WTC11 (cell line): ENCODE data around the gene SLC10A2. TPM values are rescaled to one million over a fixed set of nuclear protein-coding genes. Genes with fewer than 3 reads are reported as not detected.

ENCODE experiments used
- ATAC-seq: fragments of 200-7000 bp; cut with Tn5 transposase; 2 replicates; pipeline ENCODE4 v1.10.0; 2021; ENCODE audit warnings: mild to moderate bottlenecking, moderate library complexity
- CTCF ChIA-PET: fragments of 300-600 bp; sonication (Branson Sonifier 250); formaldehyde crosslinking; loops from one replicate; lab custom pipeline; 2021; ENCODE audit warnings: antibody characterized with exemption; lab: Charles Lee
- POLR2A ChIA-PET: fragments of 350-600 bp; sonication (Branson Sonifier 250); formaldehyde crosslinking; loops from one replicate; lab custom pipeline; 2021; ENCODE audit warnings: antibody characterized with exemption; lab: Charles Lee
- DNase-seq: peaks from one replicate; pipeline ENCODE4 v3.0.0; 2021; ENCODE audit warnings: low spot score
- H3K27ac Mint-ChIP-seq: 2 replicates; pipeline ENCODE4 v1.8.0; 2021; ENCODE audit warnings: mixed read lengths
- H3K27me3 Mint-ChIP-seq: 2 replicates; pipeline ENCODE4 v1.8.0; 2021; ENCODE audit warnings: low read depth, mild to moderate bottlenecking, moderate library complexity, mixed read lengths
- H3K36me3 Mint-ChIP-seq: 2 replicates; pipeline ENCODE4 v1.8.0; 2021; ENCODE audit warnings: mixed read lengths
- H3K4me1 Mint-ChIP-seq: 2 replicates; pipeline ENCODE4 v1.8.0; 2022; ENCODE audit warnings: mixed read lengths
- H3K4me3 Mint-ChIP-seq: 2 replicates; pipeline ENCODE4 v1.8.0; 2021; ENCODE audit warnings: mild to moderate bottlenecking, moderate library complexity, mixed read lengths
- H3K9me3 Mint-ChIP-seq: 2 replicates; pipeline ENCODE4 v1.8.0; 2021; ENCODE audit warnings: mixed read lengths
- AR ChIP-seq: fragments of 250-450 bp; sonication (Bioruptor Pico); IDR thresholded peaks from 2 replicates; pipeline ENCODE4 v1.9.0; 2021; ENCODE audit warnings: mild to moderate bottlenecking
- ATF3 ChIP-seq: sonication (generic); formaldehyde crosslinking; conservative IDR thresholded peaks from 2 replicates; pipeline ENCODE4 v1.8.1; 2022; ENCODE audit warnings: mild to moderate bottlenecking, missing genetic modification reagents
- ETV6 ChIP-seq: sonication (generic); formaldehyde crosslinking; IDR thresholded peaks from 2 replicates; pipeline ENCODE4 v1.8.1; 2022; ENCODE audit warnings: mild to moderate bottlenecking, missing genetic modification reagents
- GTF2I ChIP-seq: fragments of 250-450 bp; sonication (Bioruptor Pico); conservative IDR thresholded peaks from 2 replicates; pipeline ENCODE4 v1.4.0; 2021; ENCODE audit warnings: mild to moderate bottlenecking
- MYBL2 ChIP-seq: sonication (generic); formaldehyde crosslinking; IDR thresholded peaks from 2 replicates; pipeline ENCODE4 v1.8.1; 2023; ENCODE audit warnings: mild to moderate bottlenecking, moderate library complexity, missing genetic modification reagents
- OVOL2 ChIP-seq: fragments of 250-450 bp; sonication (Bioruptor Pico); IDR thresholded peaks from 2 replicates; pipeline ENCODE4 v1.9.0; 2021; ENCODE audit warnings: mild to moderate bottlenecking, borderline replicate concordance
- PRRX2 ChIP-seq: fragments of 250-450 bp; sonication (Bioruptor Pico); IDR thresholded peaks from 2 replicates; pipeline ENCODE4 v1.8.0; 2021; ENCODE audit warnings: mild to moderate bottlenecking
- SMAD3 ChIP-seq: sonication (generic); formaldehyde crosslinking; IDR thresholded peaks from 2 replicates; pipeline ENCODE4 v1.8.0; 2022; ENCODE audit warnings: missing genetic modification reagents, mild to moderate bottlenecking, borderline replicate concordance
- TP53 ChIP-seq: sonication (generic); formaldehyde crosslinking; IDR thresholded peaks from 2 replicates; pipeline ENCODE4 v1.8.1; 2023; ENCODE audit warnings: mild to moderate bottlenecking, missing genetic modification reagents
- ZBTB21 ChIP-seq: sonication (generic); formaldehyde crosslinking; IDR thresholded peaks from 2 replicates; pipeline ENCODE4 v1.8.1; 2023; ENCODE audit warnings: mild to moderate bottlenecking, missing genetic modification reagents, borderline replicate concordance
- ZNF121 ChIP-seq: sonication (generic); formaldehyde crosslinking; IDR thresholded peaks from 2 replicates; pipeline ENCODE4 v1.8.0; 2023; ENCODE audit warnings: missing genetic modification reagents
- ZNF423 ChIP-seq: fragments of 250-450 bp; sonication (Bioruptor Pico); IDR thresholded peaks from 2 replicates; pipeline ENCODE4 v2.1.2; 2022; ENCODE audit warnings: mild to moderate bottlenecking, moderate library complexity
- ZNF512 ChIP-seq: sonication (generic); formaldehyde crosslinking; IDR thresholded peaks from 2 replicates; pipeline ENCODE4 v1.8.1; 2022; ENCODE audit warnings: missing genetic modification reagents, borderline replicate concordance
- total RNA-seq: library from RNA; stranded (reverse); gene quantifications from 3 replicates; pipeline ENCODE4 v1.2.3, GENCODE V29; 2021
- TF ChIP-seq, protein P1 (sequence below): sonication (generic); formaldehyde crosslinking; IDR thresholded peaks from 2 replicates; pipeline ENCODE4 v1.8.0; 2022; ENCODE audit warnings: mild to moderate bottlenecking, missing genetic modification reagents
- TF ChIP-seq, protein P2 (sequence below): fragments of 250-450 bp; sonication (Bioruptor Pico); IDR thresholded peaks from 2 replicates; pipeline ENCODE4 v1.9.0; 2021; ENCODE audit warnings: mild to moderate bottlenecking, borderline replicate concordance
- TF ChIP-seq, protein P3 (sequence below): sonication (generic); formaldehyde crosslinking; IDR thresholded peaks from 2 replicates; pipeline ENCODE4 v1.8.1; 2023; ENCODE audit warnings: mild to moderate bottlenecking, moderate library complexity, missing genetic modification reagents
- TF ChIP-seq, protein P4 (sequence below): fragments of 250-450 bp; sonication (Bioruptor Pico); conservative IDR thresholded peaks from 2 replicates; pipeline ENCODE4 v1.9.0; 2021; ENCODE audit warnings: mild to moderate bottlenecking
- TF ChIP-seq, protein P5 (sequence below): sonication (generic); formaldehyde crosslinking; IDR thresholded peaks from 2 replicates; pipeline ENCODE4 v1.8.0; 2022; ENCODE audit warnings: mild to moderate bottlenecking, missing genetic modification reagents

The SLC10A2 gene
- total RNA-seq, 1 experiment from 2014 or later = not detected

DNA sequence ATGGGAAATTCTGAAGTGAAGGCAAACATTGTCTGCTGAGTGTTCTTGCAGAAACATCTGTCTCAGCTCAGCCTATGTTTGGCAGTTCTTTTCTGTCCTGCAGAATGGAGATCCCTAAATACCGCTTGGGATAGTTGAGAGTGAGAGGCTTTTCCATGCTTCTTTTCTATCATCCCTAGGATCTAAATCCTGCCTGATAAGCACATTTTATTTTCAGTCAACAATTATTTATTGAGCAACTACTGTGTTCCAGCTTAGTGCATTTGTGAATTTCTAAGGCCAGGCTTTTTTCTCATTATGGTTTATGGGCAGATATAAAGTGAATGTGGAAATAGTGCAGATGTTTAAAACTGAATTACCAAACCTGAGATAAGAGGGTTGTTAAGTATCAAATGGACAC lies 62.6 kb downstream of the SLC10A2 start:
- ATAC-seq = no peak
- TF ChIP-seq SMAD3 (CRISPR knock-in tag) = no peak
- TF ChIP-seq GTF2I (CRISPR knock-in tag) = no peak
- TF ChIP-seq AR (CRISPR knock-in tag) = no peak
- TF ChIP-seq, all 79 proteins: peak for 0
- no peaks in the 10 kb centered on the region for H3K36me3 Mint-ChIP-seq
- H3K9me3 Mint-ChIP-seq = peaks cover 16% of the 10 kb centered on the region
- POLR2A ChIA-PET = no interaction called here
- H3K4me1 Mint-ChIP-seq = no peaks in the 10 kb centered on the region
- CTCF ChIA-PET = no interaction called here
- DNase-seq = no peak
- H3K27ac Mint-ChIP-seq = no peak overlapping the region
- H3K4me3 Mint-ChIP-seq = no peak overlapping the region
- no peaks in the 10 kb centered on the region; the same call in 1 of the 2 replicates for H3K27me3 Mint-ChIP-seq

GRCh38 chr13:103002279-103002678 lies 63.9 kb downstream of the SLC10A2 start:
- H3K27me3 Mint-ChIP-seq = no peaks in the 10 kb centered on the region; the same call in 1 of the 2 replicates
- ChIA-PET CTCF (no interaction called here), POLR2A (no interaction called here)
- H3K9me3 Mint-ChIP-seq = peaks cover 16% of the 10 kb centered on the region
- ATAC-seq = no peak
- DNase-seq = no peak
- H3K27ac Mint-ChIP-seq = no peak overlapping the region
- no peaks in the 10 kb centered on the region for H3K36me3 Mint-ChIP-seq
- no peaks in the 10 kb centered on the region for H3K4me1 Mint-ChIP-seq
- H3K4me3 Mint-ChIP-seq = no peak overlapping the region
- TF ChIP-seq ZBTB21 (CRISPR knock-in tag) (no peak), ZNF121 (CRISPR knock-in tag) (no peak), MYBL2 (CRISPR knock-in tag) (no peak), ZNF512 (no peak), TP53 (CRISPR knock-in tag) (no peak), GTF2I (CRISPR knock-in tag) (no peak), ATF3 (no peak), PRRX2 (CRISPR knock-in tag) (no peak), ETV6 (CRISPR knock-in tag) (no peak), ZNF423 (CRISPR knock-in tag) (no peak), OVOL2 (CRISPR knock-in tag) (no peak)
- TF ChIP-seq, protein P1, sequence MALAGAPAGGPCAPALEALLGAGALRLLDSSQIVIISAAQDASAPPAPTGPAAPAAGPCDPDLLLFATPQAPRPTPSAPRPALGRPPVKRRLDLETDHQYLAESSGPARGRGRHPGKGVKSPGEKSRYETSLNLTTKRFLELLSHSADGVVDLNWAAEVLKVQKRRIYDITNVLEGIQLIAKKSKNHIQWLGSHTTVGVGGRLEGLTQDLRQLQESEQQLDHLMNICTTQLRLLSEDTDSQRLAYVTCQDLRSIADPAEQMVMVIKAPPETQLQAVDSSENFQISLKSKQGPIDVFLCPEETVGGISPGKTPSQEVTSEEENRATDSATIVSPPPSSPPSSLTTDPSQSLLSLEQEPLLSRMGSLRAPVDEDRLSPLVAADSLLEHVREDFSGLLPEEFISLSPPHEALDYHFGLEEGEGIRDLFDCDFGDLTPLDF (CRISPR knock-in tag) = no peak
- TF ChIP-seq, protein P2, sequence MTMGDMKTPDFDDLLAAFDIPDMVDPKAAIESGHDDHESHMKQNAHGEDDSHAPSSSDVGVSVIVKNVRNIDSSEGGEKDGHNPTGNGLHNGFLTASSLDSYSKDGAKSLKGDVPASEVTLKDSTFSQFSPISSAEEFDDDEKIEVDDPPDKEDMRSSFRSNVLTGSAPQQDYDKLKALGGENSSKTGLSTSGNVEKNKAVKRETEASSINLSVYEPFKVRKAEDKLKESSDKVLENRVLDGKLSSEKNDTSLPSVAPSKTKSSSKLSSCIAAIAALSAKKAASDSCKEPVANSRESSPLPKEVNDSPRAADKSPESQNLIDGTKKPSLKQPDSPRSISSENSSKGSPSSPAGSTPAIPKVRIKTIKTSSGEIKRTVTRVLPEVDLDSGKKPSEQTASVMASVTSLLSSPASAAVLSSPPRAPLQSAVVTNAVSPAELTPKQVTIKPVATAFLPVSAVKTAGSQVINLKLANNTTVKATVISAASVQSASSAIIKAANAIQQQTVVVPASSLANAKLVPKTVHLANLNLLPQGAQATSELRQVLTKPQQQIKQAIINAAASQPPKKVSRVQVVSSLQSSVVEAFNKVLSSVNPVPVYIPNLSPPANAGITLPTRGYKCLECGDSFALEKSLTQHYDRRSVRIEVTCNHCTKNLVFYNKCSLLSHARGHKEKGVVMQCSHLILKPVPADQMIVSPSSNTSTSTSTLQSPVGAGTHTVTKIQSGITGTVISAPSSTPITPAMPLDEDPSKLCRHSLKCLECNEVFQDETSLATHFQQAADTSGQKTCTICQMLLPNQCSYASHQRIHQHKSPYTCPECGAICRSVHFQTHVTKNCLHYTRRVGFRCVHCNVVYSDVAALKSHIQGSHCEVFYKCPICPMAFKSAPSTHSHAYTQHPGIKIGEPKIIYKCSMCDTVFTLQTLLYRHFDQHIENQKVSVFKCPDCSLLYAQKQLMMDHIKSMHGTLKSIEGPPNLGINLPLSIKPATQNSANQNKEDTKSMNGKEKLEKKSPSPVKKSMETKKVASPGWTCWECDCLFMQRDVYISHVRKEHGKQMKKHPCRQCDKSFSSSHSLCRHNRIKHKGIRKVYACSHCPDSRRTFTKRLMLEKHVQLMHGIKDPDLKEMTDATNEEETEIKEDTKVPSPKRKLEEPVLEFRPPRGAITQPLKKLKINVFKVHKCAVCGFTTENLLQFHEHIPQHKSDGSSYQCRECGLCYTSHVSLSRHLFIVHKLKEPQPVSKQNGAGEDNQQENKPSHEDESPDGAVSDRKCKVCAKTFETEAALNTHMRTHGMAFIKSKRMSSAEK = no peak
- TF ChIP-seq, protein P3, sequence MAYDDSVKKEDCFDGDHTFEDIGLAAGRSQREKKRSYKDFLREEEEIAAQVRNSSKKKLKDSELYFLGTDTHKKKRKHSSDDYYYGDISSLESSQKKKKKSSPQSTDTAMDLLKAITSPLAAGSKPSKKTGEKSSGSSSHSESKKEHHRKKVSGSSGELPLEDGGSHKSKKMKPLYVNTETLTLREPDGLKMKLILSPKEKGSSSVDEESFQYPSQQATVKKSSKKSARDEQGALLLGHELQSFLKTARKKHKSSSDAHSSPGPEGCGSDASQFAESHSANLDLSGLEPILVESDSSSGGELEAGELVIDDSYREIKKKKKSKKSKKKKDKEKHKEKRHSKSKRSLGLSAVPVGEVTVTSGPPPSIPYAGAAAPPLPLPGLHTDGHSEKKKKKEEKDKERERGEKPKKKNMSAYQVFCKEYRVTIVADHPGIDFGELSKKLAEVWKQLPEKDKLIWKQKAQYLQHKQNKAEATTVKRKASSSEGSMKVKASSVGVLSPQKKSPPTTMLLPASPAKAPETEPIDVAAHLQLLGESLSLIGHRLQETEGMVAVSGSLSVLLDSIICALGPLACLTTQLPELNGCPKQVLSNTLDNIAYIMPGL (CRISPR knock-in tag) = no peak
- TF ChIP-seq, protein P4, sequence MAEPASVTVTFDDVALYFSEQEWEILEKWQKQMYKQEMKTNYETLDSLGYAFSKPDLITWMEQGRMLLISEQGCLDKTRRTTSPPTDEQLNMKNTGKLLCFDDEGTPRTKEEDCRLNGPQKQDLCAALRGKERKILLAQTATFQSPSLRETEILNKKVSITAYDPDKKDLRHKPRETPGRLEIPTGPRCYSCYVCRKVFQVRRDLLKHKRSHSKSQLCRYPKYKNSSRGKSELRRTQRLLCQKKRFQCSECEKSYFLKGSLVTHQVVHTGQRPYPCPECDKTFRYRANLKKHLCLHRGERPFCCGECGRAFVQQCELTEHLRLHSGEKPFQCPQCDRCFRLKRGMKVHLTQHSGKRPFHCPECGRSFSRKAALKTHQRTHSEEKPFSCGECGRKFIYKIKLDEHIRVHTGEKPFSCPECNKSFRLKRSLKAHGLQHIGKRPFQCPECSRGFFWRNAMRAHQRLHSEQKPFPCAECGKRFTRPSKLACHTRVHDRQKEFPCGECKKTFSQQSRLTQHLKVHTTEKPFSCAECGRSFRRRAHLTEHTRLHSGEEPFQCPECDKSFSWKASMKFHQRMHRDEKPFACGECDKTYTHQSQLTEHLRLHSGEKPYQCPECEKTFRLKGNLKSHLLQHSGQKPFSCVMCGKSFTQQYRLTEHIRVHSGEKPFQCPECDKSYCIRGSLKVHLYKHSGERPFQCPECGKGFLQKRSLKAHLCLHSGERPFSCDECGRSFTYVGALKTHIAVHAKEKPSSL (CRISPR knock-in tag) = no peak
- TF ChIP-seq, protein P5, sequence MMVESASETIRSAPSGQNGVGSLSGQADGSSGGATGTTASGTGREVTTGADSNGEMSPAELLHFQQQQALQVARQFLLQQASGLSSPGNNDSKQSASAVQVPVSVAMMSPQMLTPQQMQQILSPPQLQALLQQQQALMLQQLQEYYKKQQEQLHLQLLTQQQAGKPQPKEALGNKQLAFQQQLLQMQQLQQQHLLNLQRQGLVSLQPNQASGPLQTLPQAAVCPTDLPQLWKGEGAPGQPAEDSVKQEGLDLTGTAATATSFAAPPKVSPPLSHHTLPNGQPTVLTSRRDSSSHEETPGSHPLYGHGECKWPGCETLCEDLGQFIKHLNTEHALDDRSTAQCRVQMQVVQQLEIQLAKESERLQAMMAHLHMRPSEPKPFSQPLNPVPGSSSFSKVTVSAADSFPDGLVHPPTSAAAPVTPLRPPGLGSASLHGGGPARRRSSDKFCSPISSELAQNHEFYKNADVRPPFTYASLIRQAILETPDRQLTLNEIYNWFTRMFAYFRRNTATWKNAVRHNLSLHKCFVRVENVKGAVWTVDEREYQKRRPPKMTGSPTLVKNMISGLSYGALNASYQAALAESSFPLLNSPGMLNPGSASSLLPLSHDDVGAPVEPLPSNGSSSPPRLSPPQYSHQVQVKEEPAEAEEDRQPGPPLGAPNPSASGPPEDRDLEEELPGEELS (CRISPR knock-in tag) = no peak
